GM19395 (cell line): ENCODE measurements around the gene ELOVL5.
"Not testable (repeated sequence)": the region's sequence is repeated elsewhere in the genome, so short reads cannot be mapped to it uniquely, and the experiment has no call there.

ENCODE experiments used
- ATAC-seq: cut with Tn5 transposase; IDR thresholded peaks from one replicate; pipeline ENCODE4 v1.9.1; 2021; ENCODE audit warnings: mild to moderate bottlenecking, moderate library complexity; ENCODE audit not compliant: unreplicated experiment

The ELOVL5 gene

DNA sequence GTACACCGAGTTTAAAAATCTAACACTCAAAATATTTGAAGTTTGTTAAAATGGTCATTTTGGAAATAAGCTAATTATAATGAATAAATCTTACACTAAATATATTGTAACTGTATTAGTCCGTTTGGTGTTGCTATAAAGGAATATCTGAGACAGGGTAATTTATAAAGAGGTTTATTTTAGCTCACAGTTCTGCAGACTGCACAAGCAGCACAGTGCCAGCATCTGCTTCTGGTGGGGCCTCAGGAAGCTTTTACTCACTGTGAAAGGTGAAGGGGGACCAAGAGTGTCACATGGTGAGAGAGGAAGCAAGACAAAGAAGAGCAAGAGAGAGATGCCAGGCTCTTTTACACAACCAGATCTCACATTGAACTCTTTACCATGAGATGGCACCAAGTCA is 17.1 kb downstream of the ELOVL5 start:
- ATAC-seq: no peak

DNA sequence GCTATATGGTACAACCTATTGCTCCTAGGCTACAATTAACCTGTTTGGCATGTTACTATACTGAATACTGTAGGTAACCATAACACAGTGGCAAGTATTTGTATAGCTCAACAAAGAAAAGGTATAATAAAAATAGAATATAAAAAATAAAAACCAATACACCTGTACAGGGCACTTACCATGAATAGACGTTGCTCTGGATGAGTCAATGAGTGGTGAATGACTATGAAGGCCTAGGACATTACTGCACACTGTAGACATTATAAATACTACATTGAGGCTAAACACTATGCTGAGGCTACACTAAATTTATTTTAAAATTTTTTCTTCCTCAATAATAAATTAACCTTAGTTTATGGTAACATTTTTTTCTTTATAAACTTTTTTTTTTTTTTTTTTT is 18.6 kb downstream of the ELOVL5 start:
- ATAC-seq: no peak

DNA sequence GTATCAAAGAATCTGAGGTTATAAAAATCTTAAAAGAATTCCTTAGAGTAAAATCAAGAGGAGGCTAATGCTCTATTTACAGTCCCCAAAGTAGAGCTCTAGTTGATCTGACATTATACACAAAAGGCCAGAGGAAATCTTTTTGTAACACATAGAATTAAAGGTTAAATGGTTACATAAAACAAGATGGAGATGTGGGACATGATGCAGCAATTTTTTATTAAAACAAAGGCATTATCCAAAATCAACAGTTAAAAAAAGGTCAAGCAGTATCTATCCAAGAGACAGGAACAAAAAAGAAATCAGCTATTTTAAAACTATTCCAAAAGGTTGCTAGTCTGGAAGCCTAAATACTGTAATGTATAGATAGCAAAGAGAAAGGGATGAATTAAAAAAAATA is 20.4 kb downstream of the ELOVL5 start:
- ATAC-seq: no peak

- ATAC-seq: no peak
These were observed 21.7 kb downstream of the ELOVL5 start for GRCh38 chr6:53327017-53327395.

GRCh38 chr6:53326372-53327016 is 22.3 kb downstream of the ELOVL5 start:
- no peak for ATAC-seq

DNA sequence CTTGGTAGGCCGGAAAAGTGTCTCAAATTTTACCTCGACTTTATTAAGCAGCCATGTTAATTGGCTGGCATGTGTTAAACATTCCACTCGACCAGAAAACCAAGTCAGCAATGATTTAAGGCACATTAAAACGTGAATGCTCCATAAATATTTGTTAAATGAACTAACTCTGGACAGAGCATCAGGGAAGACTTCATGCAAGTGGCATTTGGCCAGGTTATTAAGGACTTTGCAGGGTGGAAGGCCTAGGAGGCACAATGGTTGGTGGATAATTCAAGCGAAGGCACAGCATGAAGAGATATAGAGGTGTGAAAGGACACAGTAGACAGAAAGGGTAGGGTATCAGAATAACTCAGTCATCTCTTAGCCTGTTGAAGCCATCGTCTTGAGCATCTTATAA is 23.0 kb downstream of the ELOVL5 start:
- ATAC-seq: no peak

DNA sequence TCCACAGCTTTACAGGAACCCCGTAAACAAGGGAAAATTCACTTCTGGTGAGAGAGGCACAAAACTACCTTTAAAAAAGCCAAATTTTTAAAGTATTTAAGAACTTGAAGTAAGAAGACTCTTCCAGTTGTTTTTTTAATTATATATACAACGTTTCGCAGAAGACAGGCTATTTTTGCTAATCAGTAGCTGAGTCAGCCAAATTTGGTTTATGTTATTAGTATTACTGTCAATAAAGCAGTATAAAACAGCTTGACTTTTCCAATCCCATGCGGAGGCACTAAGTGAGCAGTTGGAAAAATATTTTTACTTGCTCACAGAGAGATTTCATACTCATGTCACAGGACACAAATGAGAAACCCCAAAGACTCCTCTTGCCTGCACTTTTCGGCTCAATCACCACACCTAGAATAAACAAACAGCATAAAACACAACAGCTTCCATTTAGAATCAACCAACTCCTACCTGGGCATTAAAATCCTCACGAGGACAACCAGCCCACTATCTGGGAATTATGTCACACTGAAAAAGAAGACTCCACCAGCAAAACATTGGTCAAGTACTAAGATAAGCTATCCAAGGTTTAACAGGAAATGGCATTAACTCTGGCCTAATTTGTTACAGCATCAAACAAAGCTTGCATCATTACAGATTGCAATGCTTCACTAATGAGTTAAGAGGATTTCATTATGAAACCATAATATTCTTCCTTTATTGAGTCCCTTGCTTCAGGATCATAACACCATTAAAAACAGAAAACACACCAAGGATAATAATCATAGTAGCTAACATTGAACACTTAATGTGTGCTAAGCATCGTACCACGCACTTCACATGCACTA is 26.3 kb downstream of the ELOVL5 start:
- ATAC-seq: no peak

DNA sequence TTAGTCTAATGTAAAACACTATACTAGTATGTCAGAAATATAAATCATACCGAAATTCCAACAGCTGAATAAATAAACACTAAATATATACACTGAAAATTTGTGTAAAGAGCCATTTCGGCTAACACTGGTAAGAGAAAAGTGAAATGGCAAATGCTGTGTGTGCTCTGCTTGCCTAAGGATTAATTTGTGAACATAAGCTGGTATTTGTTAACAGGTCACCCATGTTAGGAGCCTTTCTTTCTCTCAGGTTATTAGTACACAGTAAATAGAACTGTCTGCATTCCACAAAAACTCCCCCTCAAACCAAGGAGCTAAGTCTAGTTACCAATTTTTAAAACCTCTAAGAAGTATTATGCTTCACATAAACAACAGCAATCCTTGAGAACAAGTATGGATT is 27.0 kb downstream of the ELOVL5 start:
- ATAC-seq: no peak

- ATAC-seq: no peak
These were observed 27.8 kb downstream of the ELOVL5 start for GRCh38 chr6:53320964-53321363.

DNA sequence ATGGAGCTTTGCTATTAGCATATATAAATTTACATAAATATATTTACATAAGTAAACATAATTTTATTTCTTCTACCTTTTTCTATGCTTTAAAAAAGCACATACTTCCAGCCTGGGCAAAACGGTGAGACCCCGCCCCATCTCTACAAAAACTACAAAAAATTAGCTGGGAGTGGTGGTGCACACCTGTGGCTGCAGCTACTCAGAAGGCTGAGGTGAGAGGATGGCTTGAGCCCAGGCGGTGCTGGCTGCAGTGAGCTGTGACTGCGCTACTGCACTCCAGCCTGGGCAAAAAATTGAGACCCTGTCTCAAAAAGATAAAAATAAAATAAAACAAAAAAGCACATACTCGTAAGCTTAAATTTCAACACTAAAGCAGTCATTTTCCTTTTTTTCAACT is 30.3 kb downstream of the ELOVL5 start:
- ATAC-seq: no peak

GRCh38 chr6:53317861-53318260 is 30.9 kb downstream of the ELOVL5 start:
- ATAC-seq: no peak

DNA sequence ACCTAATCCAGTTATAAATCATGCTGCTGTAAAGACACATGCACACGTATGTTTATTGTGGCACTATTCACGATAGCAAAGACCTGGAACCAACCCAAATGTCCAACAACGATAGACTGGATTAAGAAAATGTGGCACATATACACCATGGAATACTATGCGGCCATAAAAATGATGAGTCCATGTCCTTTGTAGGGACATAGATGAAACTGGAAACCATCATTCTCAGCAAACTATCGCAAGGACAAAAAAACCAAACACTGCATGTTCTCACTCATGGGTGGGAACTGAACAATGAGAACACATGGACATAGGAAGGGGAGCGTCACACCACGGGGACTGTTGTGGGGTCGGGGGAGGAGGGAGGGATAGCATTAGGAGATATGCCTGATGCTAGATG is 31.5 kb downstream of the ELOVL5 start:
- not testable (repeated sequence) for ATAC-seq

DNA sequence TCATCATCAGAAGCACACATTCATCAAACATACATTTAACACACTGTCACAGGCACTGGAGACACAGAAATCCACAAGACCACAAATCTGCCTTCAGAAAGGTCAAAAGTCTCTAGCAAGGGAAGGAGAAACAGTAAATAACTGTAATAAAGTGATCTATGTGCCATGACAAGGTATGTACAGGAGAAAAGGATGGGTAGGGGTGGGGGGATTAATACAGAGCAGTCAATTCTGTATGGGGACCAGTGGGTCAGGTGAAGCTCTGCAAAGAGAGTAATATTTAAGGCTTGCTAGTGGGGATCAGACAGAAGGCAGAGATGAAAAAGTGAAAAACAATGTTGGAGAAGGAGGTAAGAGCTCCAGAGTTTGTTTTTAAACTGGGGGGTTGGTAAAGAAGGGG is 32.6 kb downstream of the ELOVL5 start:
- no peak for ATAC-seq

GRCh38 chr6:53315086-53315724 is 33.5 kb downstream of the ELOVL5 start:
- ATAC-seq: no peak

GRCh38 chr6:53313784-53314400 is 34.9 kb downstream of the ELOVL5 start:
- ATAC-seq: no peak

DNA sequence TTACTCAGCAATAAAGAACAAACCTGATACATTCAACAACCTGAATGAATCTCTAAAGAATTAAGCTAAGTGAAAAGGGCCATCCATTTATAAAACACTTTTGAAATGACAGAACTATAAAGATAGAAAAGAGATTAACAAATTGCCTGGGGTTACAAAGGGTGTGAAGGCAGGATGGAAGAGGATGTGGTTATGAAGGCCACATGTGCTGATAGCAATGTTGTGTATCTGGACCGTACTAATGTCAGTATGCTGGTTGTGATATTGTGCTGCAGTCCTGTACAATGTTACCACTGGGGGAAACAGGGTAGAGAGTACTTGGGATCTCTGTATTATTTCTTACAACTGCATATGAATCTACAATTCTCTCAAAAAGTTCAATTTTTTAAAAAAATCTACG is 36.4 kb downstream of the ELOVL5 start:
- ATAC-seq: no peak

- ATAC-seq: no peak
These were observed 37.2 kb downstream of the ELOVL5 start for GRCh38 chr6:53311586-53311935.

GRCh38 chr6:53310771-53311585 is 37.8 kb downstream of the ELOVL5 start:
- ATAC-seq: no peak

- peak; percentile 21 for ATAC-seq
These were observed 38.8 kb downstream of the ELOVL5 start for GRCh38 chr6:53309901-53310300.

- peak; percentile 79 for ATAC-seq
These were observed 39.5 kb downstream of the ELOVL5 start for GRCh38 chr6:53309059-53309900.
